Neutrophil (primary cell): ENCODE data around the gene FOXP4.

ENCODE experiments used
- H3K27ac ChIP-seq: fragments of 200-600 bp; sonication (generic); 2 replicates; pipeline ENCODE4 v1.5.1; 2016; ENCODE audit warnings: mild to moderate bottlenecking, moderate library complexity
- H3K27me3 ChIP-seq: fragments of 200-600 bp; sonication (generic); 2 replicates; pipeline ENCODE4 v1.6.0; 2016; ENCODE audit warnings: mild to moderate bottlenecking
- H3K36me3 ChIP-seq: fragments of 200-600 bp; sonication (generic); 2 replicates; pipeline ENCODE4 v1.5.1; 2017
- H3K4me1 ChIP-seq, 2 experiments: fragments of 200-600 bp in 1 of 2; sonication (generic) in 1 of 2; 1 replicate in 1 of 2; 2 replicates in 1 of 2; pipeline versions ENCODE4 v1.5.1 to v1.6.1; 2013 to 2016; ENCODE audit warnings: low read depth in 1 of 2, low read length in 1 of 2, mild to moderate bottlenecking in 1 of 2, moderate library complexity in 1 of 2; ENCODE audit not compliant: control insufficient read depth in 1 of 2, insufficient read depth in 1 of 2
- H3K4me3 ChIP-seq, 2 experiments: fragments of 200-600 bp in 1 of 2; sonication (generic) in 1 of 2; 1 replicate in 1 of 2; 2 replicates in 1 of 2; pipeline ENCODE4 v1.5.1; 2013 to 2016; ENCODE audit warnings: low read depth in 1 of 2, low read length in 1 of 2, mild to moderate bottlenecking in 1 of 2, moderate library complexity in 1 of 2
- H3K9me3 ChIP-seq: fragments of 200-600 bp; sonication (generic); 2 replicates; pipeline ENCODE4 v1.5.1; 2016
- CTCF ChIP-seq: fragments of 200-600 bp; sonication (generic); IDR thresholded peaks from 2 replicates; pipeline ENCODE4 v1.5.1; 2016; ENCODE audit warnings: antibody characterized with exemption

The FOXP4 gene

GRCh38 chr6:41580690-41581089 lies 34.5 kb downstream of the FOXP4 start:
- no peak for TF ChIP-seq CTCF
- H3K27ac ChIP-seq, result no peak overlapping the region
- no peaks in the 10 kb centered on the region for H3K9me3 ChIP-seq
- H3K27me3 ChIP-seq, result no peaks in the 10 kb centered on the region
- H3K4me3 ChIP-seq, result no peak overlapping the region
- no peaks in the 10 kb centered on the region for H3K4me1 ChIP-seq
- no peaks in the 10 kb centered on the region for H3K36me3 ChIP-seq

GRCh38 chr6:41581381-41581991 lies 35.3 kb downstream of the FOXP4 start:
- no peaks in the 10 kb centered on the region for H3K27me3 ChIP-seq
- H3K4me1 ChIP-seq, result no peaks in the 10 kb centered on the region
- no peaks in the 10 kb centered on the region for H3K36me3 ChIP-seq
- TF ChIP-seq CTCF, result no peak
- no peaks in the 10 kb centered on the region for H3K9me3 ChIP-seq
- H3K4me3 ChIP-seq, result no peak overlapping the region
- H3K27ac ChIP-seq, result no peak overlapping the region

- Histone ChIP-seq H3K36me3 (no peaks in the 10 kb centered on the region), H3K9me3 (no peaks in the 10 kb centered on the region), H3K4me3 (no peak overlapping the region), H3K27ac (no peak overlapping the region), H3K27me3 (no peaks in the 10 kb centered on the region), H3K4me1 (no peaks in the 10 kb centered on the region)
- TF ChIP-seq CTCF, result no peak
Measured at GRCh38 chr6:41582540-41582939, 36.4 kb downstream of the FOXP4 start.

- Histone ChIP-seq H3K27ac (no peak overlapping the region), H3K36me3 (no peaks in the 10 kb centered on the region), H3K4me1 (no peaks in the 10 kb centered on the region), H3K27me3 (no peaks in the 10 kb centered on the region), H3K4me3 (no peak overlapping the region), H3K9me3 (no peaks in the 10 kb centered on the region)
- no peak for TF ChIP-seq CTCF
Measured at GRCh38 chr6:41583565-41583964, 37.4 kb downstream of the FOXP4 start.

GRCh38 chr6:41584205-41584604 lies 38.0 kb downstream of the FOXP4 start:
- H3K4me3 ChIP-seq, result no peak overlapping the region
- H3K9me3 ChIP-seq, result no peaks in the 10 kb centered on the region
- H3K4me1 ChIP-seq, result no peaks in the 10 kb centered on the region
- H3K27ac ChIP-seq, result no peak overlapping the region
- no peaks in the 10 kb centered on the region for H3K36me3 ChIP-seq
- TF ChIP-seq CTCF, result no peak
- H3K27me3 ChIP-seq, result no peaks in the 10 kb centered on the region
